HG03378 (cell line): ENCODE results near the gene S100A6.

Experiments
- ATAC-seq: cut with Tn5 transposase; IDR thresholded peaks from one replicate; pipeline ENCODE4 v1.9.1; 2021; ENCODE audit warnings: mild to moderate bottlenecking, moderate library complexity; ENCODE audit not compliant: unreplicated experiment

The S100A6 gene

DNA sequence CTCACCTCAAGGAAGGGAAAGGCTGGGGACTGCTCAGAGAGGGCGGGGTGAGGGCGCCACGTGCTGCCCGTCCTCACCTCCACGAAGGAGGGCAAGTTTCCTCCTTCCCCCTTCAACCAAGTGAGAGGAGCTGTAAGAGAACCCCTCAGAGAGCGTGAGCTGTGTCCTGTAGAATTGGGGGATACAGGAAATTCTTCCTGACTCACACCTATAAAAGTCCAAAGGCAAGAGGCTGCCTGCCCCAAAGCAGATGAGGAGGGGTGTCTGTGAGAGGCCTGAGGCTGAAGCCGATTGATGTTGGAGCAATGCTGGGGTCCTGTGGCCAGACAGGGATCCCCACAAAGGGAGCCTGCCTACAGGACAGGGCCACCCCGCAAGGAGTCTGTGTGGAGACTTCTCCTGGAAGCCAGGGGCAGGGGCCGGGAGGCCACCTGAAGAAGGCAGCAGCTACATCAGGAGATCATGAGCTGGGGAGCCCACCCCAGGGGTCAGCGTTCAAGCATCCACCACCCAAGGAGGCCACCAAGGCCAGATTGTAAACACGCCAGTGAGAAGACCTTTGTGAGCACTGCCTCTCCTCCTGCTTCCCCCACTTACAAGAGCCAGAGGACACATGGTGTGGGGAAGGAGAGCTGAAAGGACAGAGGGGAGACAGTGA is 27.7 kb downstream of the S100A6 start:
- ATAC-seq: no peak

GRCh38 chr1:153506831-153507413 is 28.9 kb downstream of the S100A6 start:
- ATAC-seq: no peak

GRCh38 chr1:153506386-153506785 is 29.4 kb downstream of the S100A6 start:
- ATAC-seq: no peak

GRCh38 chr1:153505576-153505975 is 30.2 kb downstream of the S100A6 start:
- ATAC-seq: no peak

GRCh38 chr1:153503766-153504165 is 32.0 kb downstream of the S100A6 start:
- no peak for ATAC-seq

DNA sequence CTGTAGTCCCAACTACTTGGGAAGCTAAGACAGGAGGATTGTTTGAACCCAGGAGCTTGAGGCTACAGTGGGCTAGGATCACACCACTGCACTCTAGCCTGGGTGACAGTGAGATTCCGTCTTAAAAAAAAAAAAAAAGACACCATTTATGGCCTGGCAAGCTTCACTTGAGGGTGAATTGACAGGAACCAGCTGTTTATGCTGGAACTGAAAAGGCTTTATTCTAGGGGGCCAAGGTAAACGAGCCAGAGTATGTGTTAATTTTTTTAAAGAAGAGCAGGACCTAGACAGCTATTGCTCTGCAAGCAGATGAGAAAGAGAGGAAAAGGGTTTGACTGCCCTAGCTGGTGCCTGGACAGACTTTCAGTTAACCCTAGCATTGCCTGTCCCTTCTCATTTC is 37.0 kb downstream of the S100A6 start:
- no peak for ATAC-seq

GRCh38 chr1:153495536-153495935 is 40.3 kb downstream of the S100A6 start:
- no peak for ATAC-seq

- no peak for ATAC-seq
These were observed 40.7 kb downstream of the S100A6 start for GRCh38 chr1:153494976-153495535.

GRCh38 chr1:153493343-153493960 is 42.3 kb downstream of the S100A6 start:
- ATAC-seq: no peak

DNA sequence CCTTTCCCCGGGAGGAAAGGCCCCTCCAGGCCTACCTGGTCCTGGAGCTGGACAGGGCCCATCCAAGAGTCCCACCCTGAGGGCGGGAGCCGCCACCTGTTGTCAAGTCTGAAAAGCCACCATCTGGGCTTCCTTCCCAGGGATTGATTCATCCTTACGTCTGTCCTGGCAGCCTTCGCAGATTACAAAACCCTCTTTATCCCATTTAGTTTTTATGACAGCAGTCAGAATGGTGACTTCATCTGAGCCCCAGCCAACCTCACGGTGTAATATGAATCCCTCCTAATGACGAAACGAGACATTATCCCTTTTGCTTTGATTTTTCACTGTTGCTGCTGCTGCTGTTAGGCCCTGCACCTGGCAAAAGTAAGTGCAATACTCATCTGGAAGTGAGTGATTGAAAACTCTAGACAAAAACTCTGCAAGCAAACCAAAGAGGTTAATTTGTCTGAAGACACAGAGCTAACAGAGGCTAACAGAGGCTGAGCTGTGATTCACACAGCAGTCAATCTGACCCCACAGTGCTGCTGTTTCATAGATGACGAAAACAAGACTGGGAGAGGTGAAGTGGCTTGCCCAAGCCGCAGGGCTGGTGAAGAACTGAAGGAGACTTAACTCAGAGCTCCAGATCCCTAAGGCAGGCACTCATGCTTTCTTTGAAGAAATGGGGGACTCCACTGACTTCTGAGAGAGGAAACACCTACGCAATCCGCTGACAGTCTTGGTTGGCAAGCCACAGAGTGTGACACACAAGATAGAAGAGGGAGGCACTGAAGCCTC is 45.3 kb downstream of the S100A6 start:
- ATAC-seq: no peak

DNA sequence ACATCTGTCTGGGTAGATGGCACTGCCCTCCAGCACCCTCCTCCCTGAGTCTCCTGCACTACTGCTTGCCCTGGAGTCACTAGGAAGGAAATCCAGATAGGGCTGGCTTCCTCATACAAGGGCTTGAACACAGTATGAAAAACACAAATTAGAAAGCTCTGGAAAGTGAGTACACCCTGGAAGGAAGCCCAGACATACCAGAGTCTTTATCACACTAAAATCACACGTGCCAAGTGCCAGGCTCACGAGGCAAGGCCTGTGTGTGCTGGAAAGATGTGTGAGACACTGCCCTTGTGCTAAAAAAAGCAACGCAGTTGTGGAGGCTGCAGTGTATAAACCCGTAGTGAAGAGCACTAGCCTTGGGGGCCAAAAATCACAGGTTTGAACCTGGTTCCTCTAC is 47.1 kb downstream of the S100A6 start:
- no peak for ATAC-seq

DNA sequence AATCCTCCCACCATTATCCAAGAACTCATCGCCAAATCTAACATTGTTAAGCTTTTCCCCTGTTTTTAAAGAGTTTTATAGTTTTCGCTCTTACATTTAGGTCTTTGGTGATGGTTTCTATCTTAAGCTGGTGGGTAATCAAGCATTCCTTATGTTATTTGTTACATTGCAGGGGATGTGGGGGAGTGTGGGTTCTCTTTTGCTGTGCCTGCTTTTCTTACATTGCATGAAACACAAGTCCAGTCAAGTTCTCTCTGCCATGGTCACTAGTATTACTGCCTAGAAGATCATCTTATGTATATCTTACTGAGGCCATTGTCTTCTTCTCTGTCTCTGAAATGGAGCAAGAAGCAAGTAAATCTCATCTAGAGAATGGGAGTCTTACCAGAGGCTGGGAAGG is 48.1 kb downstream of the S100A6 start:
- ATAC-seq: no peak

GRCh38 chr1:153485863-153486262 is 49.9 kb downstream of the S100A6 start:
- no peak for ATAC-seq
